Endothelial cell (in vitro differentiated cells): Measurements from ENCODE around the gene HMGCS2. TPM values are rescaled to one million over a fixed set of nuclear protein-coding genes. Genes with fewer than 3 reads are reported as not detected.

Experiments
- DNase-seq: peaks from one replicate; pipeline ENCODE4 v3.0.0; 2021; ENCODE audit warnings: low spot score
- H3K27ac Mint-ChIP-seq: one replicate; pipeline ENCODE4 v1.8.0; 2021; ENCODE audit warnings: mixed read lengths, inconsistent platforms; ENCODE audit not compliant: unreplicated experiment
- H3K27me3 Mint-ChIP-seq: one replicate; pipeline ENCODE4 v1.8.0; 2021; ENCODE audit warnings: mild to moderate bottlenecking, moderate library complexity, mixed read lengths, inconsistent platforms; ENCODE audit not compliant: unreplicated experiment
- H3K36me3 Mint-ChIP-seq: one replicate; pipeline ENCODE4 v1.8.0; 2021; ENCODE audit warnings: mild to moderate bottlenecking, low read depth, mixed read lengths, inconsistent platforms; ENCODE audit not compliant: unreplicated experiment
- H3K4me1 Mint-ChIP-seq: one replicate; pipeline ENCODE4 v1.8.0; 2021; ENCODE audit warnings: mild to moderate bottlenecking, mixed read lengths, inconsistent platforms; ENCODE audit not compliant: unreplicated experiment
- H3K4me3 Mint-ChIP-seq: one replicate; pipeline ENCODE4 v1.8.0; 2021; ENCODE audit warnings: mild to moderate bottlenecking, mixed read lengths, inconsistent platforms; ENCODE audit not compliant: unreplicated experiment
- H3K9me3 Mint-ChIP-seq: one replicate; pipeline ENCODE4 v1.8.0; 2021; ENCODE audit warnings: mixed read lengths, inconsistent platforms; ENCODE audit not compliant: unreplicated experiment
- CTCF ChIP-seq: fragments of 200-600 bp; sonication (generic); IDR thresholded peaks from one replicate; pipeline ENCODE4 v1.5.0; 2021; ENCODE audit warnings: antibody characterized with exemption; ENCODE audit not compliant: unreplicated experiment
- total RNA-seq: library from RNA; stranded (reverse); fragmentation: NEBNext Ultra II Directional; extraction: Animal tissue kit (Norgen Biotek cat#: 25700); gene quantifications from one replicate; pipeline ENCODE4 v1.2.1, GENCODE V29; 2021; ENCODE audit not compliant: unreplicated experiment

HMGCS2 gene
- total RNA-seq, 1 donor from 2014 or later: not detected

GRCh38 chr1:119727991-119728390, 40.7 kb downstream of the HMGCS2 start:
- Mint-ChIP-seq H3K4me3 (peak overlapping the region; percentile 39), H3K27ac (peak overlapping the region; percentile 93), H3K36me3 (peaks cover 39% of the 10 kb centered on the region), H3K4me1 (peaks cover 71% of the 10 kb centered on the region), H3K27me3 (peaks cover 8% of the 10 kb centered on the region), H3K9me3 (no peaks in the 10 kb centered on the region)
- TF ChIP-seq CTCF: no peak
- DNase-seq: no peak

- DNase-seq: no peak
- Mint-ChIP-seq H3K27me3 (peaks cover 11% of the 10 kb centered on the region), H3K4me3 (peak overlapping the region; percentile 10), H3K4me1 (peaks cover 79% of the 10 kb centered on the region), H3K9me3 (no peaks in the 10 kb centered on the region), H3K27ac (peak overlapping the region; percentile 19), H3K36me3 (peaks cover 50% of the 10 kb centered on the region)
- TF ChIP-seq CTCF: no peak
Observed at GRCh38 chr1:119725626-119726025, 43.1 kb downstream of the HMGCS2 start.

GRCh38 chr1:119724611-119725218, 44.0 kb downstream of the HMGCS2 start:
- no peak overlapping the region for H3K27ac Mint-ChIP-seq
- H3K4me3 Mint-ChIP-seq: peak overlapping the region; percentile 4
- TF ChIP-seq CTCF: no peak
- peaks cover 79% of the 10 kb centered on the region for H3K4me1 Mint-ChIP-seq
- H3K27me3 Mint-ChIP-seq: peaks cover 11% of the 10 kb centered on the region
- peaks cover 47% of the 10 kb centered on the region for H3K36me3 Mint-ChIP-seq
- H3K9me3 Mint-ChIP-seq: no peaks in the 10 kb centered on the region
- no peak for DNase-seq

- Mint-ChIP-seq H3K4me1 (peaks cover 69% of the 10 kb centered on the region), H3K27ac (peak overlapping the region; percentile 15), H3K36me3 (peaks cover 27% of the 10 kb centered on the region)
Observed at GRCh38 chr1:119721896-119722295, 46.8 kb downstream of the HMGCS2 start.

More at GRCh38 chr1:119721896-119722295, 46.8 kb downstream of the HMGCS2 start:
- Mint-ChIP-seq H3K27me3 (peaks cover 4% of the 10 kb centered on the region), H3K9me3 (no peaks in the 10 kb centered on the region), H3K4me3 (peak overlapping the region; percentile 79)
- TF ChIP-seq CTCF: no peak
- DNase-seq: no peak
